GM06990 (cell line): ENCODE measurements around the gene MRPL42.
"Not testable (repeated sequence)": the region's sequence is repeated elsewhere in the genome, so short reads cannot be mapped to it uniquely, and the experiment has no call there.

ENCODE experiments used
- DNase-seq: peaks from one replicate; pipeline ENCODE4 v3.0.0-alpha.2; 2011; ENCODE audit not compliant: insufficient read length; ENCODE audit errors: extremely low read depth
- H3K27me3 ChIP-seq: replicated peaks from 2 replicates; pipeline ENCODE4 v1.6.0; 2011; ENCODE audit warnings: low read length; ENCODE audit not compliant: control insufficient read depth, insufficient read depth
- H3K36me3 ChIP-seq: 2 replicates; pipeline ENCODE4 v1.5.1; 2011; ENCODE audit warnings: low read length; ENCODE audit not compliant: control insufficient read depth, insufficient read depth
- H3K4me3 ChIP-seq: replicated peaks from 2 replicates; pipeline ENCODE4 v1.5.1; 2011; ENCODE audit warnings: low read depth, mild to moderate bottlenecking, control low read depth, low read length
- CTCF ChIP-seq: IDR thresholded peaks from 2 replicates; pipeline ENCODE4 v1.5.1; 2011; ENCODE audit warnings: low read length, control low read depth, mild to moderate bottlenecking, inconsistent platforms; ENCODE audit not compliant: insufficient read depth, poor library complexity, severe bottlenecking

The MRPL42 gene

GRCh38 chr12:93482721-93483120 lies 15.4 kb downstream of the MRPL42 start:
- no peak for TF ChIP-seq CTCF
- H3K36me3 ChIP-seq: peaks cover 8% of the 10 kb centered on the region
- H3K4me3 ChIP-seq: no peak overlapping the region
- H3K27me3 ChIP-seq: no peaks in the 10 kb centered on the region
- no peak for DNase-seq

GRCh38 chr12:93483151-93483807 lies 16.0 kb downstream of the MRPL42 start:
- DNase-seq: no peak
- H3K4me3 ChIP-seq: no peak overlapping the region
- no peaks in the 10 kb centered on the region for H3K27me3 ChIP-seq
- TF ChIP-seq CTCF: no peak
- peaks cover 8% of the 10 kb centered on the region for H3K36me3 ChIP-seq

GRCh38 chr12:93484315-93484981 lies 17.1 kb downstream of the MRPL42 start:
- H3K36me3 ChIP-seq: peaks cover 8% of the 10 kb centered on the region
- H3K4me3 ChIP-seq: no peak overlapping the region
- no peak for TF ChIP-seq CTCF
- H3K27me3 ChIP-seq: no peaks in the 10 kb centered on the region
- DNase-seq: no peak

GRCh38 chr12:93492808-93493207 lies 25.5 kb downstream of the MRPL42 start:
- not testable (repeated sequence) for H3K36me3 ChIP-seq, DNase-seq, H3K27me3 ChIP-seq, H3K4me3 ChIP-seq

GRCh38 chr12:93494096-93494495 lies 26.8 kb downstream of the MRPL42 start:
- H3K36me3 ChIP-seq: peaks cover 8% of the 10 kb centered on the region
- no peak for DNase-seq
- H3K27me3 ChIP-seq: no peaks in the 10 kb centered on the region
- TF ChIP-seq CTCF: no peak
- H3K4me3 ChIP-seq: no peak overlapping the region

GRCh38 chr12:93497456-93497855 lies 30.1 kb downstream of the MRPL42 start:
- Histone ChIP-seq H3K36me3 (peaks cover 6% of the 10 kb centered on the region), H3K4me3 (no peak overlapping the region), H3K27me3 (no peaks in the 10 kb centered on the region)
- no peak for DNase-seq
- TF ChIP-seq CTCF: no peak

- not testable (repeated sequence) for H3K27me3 ChIP-seq, H3K36me3 ChIP-seq, DNase-seq, H3K4me3 ChIP-seq
These were observed 31.5 kb downstream of the MRPL42 start for GRCh38 chr12:93498813-93499212.
